PC-3 (cell line): ENCODE results near the gene WNT3.

ENCODE experiments used
- CTCF ChIP-seq: fragments of 300-600 bp; sonication (generic); conservative IDR thresholded peaks from 2 replicates; pipeline ENCODE4 v1.5.1; 2017; ENCODE audit warnings: antibody characterized with exemption, low read depth, mild to moderate bottlenecking, low read length
- EZH2phosphoT487 ChIP-seq: fragments of 300-600 bp; sonication (generic); IDR thresholded peaks from 2 replicates; pipeline ENCODE4 v1.6.1; 2018; ENCODE audit warnings: mild to moderate bottlenecking, antibody characterized with exemption, low read length, borderline replicate concordance

DNA sequence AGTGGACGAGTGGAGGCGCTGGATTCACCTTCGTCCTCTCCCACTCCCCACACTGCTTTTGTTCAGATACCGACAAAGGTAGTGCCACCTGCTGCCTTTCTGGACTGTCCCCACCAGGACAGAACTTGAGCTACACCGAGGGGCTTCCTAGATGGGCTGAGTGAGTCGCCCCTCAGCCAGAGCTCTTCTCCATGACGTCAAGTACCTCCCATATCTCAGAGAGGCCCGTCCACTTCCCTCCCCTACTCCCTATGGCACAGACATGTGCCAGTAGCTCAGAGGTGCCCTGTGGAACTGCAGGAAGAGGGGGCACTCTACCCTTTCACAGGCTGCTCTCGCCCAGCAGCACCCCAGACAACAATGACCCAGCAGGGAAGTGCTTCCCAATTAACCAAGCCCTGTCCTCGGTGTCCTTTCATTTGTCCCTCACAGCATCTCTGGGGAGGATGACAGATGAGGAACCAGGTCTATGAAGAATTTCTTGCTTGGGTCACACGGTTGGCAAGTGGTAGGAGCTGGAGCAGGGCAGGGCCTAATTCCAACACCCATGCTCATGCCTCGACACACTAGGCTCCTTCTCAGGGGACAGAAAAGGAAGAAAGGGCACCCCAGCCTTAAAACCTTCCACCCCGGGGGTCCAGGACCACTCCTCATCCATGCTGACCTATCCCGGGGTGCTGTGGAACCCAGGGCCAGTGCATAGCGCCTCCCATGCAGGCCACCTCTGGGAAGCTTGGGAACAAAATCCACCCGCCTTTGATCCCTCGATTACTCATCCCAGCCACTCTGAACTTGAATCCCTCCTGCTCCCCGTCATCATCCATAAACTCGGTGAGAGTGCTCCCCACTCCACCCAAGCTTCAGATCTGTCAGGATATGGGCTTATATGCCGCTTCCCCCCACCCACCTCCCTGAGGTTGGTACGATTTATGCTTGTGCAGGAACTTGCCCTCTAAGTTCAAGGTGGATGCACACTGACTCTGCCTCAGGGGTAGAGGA is 51.7 kb downstream of the WNT3 start:
- TF ChIP-seq CTCF, result no peak
- no peak for TF ChIP-seq EZH2phosphoT487
